ENCODE data around the gene GRK3. TPM values are rescaled to one million over a fixed set of nuclear protein-coding genes. Genes with fewer than 3 reads are reported as not detected.

Gene GRK3
- total RNA-seq, 1 donor from 2014 or later: 12.4 TPM

DNA sequence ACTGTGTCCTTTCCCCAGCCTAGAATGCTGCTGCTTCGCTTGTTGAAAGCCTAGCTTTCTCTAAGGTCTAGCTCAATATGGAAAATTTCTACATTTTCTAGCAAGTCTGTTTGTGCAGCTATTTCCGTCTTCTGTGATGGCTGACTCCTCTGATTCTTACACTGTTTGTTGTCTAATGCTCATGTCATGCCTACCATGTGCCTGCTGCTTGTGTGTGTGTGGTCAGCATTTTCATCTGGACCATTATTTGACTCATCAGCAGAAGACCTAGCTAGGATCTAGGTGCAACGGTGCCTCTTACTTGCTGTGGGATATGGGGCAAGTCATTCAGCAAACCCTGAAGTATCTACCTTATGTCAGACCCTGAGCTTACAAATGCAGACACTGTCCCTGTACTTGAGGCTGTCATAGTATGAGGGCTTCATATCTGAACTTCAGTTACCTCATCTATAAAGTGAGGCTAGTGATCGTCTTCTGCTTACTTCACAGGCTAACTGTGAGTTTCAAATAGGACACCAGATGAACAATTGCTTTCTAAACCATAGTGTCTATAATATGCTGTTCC lies 91.0 kb downstream of the GRK3 start:
- no peak overlapping the region for H3K27ac Mint-ChIP-seq (ENCODE audit: unreplicated experiment)
- no peaks in the 10 kb centered on the region for H3K4me1 Mint-ChIP-seq (ENCODE audit: low read depth, unreplicated experiment)
- H3K4me3 Mint-ChIP-seq (ENCODE audit: unreplicated experiment): no peak overlapping the region
- H3K9me3 Mint-ChIP-seq (ENCODE audit: unreplicated experiment): peaks cover 2% of the 10 kb centered on the region
- TF ChIP-seq, protein P1, sequence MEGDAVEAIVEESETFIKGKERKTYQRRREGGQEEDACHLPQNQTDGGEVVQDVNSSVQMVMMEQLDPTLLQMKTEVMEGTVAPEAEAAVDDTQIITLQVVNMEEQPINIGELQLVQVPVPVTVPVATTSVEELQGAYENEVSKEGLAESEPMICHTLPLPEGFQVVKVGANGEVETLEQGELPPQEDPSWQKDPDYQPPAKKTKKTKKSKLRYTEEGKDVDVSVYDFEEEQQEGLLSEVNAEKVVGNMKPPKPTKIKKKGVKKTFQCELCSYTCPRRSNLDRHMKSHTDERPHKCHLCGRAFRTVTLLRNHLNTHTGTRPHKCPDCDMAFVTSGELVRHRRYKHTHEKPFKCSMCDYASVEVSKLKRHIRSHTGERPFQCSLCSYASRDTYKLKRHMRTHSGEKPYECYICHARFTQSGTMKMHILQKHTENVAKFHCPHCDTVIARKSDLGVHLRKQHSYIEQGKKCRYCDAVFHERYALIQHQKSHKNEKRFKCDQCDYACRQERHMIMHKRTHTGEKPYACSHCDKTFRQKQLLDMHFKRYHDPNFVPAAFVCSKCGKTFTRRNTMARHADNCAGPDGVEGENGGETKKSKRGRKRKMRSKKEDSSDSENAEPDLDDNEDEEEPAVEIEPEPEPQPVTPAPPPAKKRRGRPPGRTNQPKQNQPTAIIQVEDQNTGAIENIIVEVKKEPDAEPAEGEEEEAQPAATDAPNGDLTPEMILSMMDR (IDR thresholded peaks at IDR 0.05; ENCODE audit: partially characterized antibody, unreplicated experiment): no peak
- H3K36me3 Mint-ChIP-seq (ENCODE audit: unreplicated experiment): no peaks in the 10 kb centered on the region
- DNase-seq: no peak
- H3K27me3 Mint-ChIP-seq (ENCODE audit: unreplicated experiment): no peaks in the 10 kb centered on the region

- H3K27ac Mint-ChIP-seq (ENCODE audit: unreplicated experiment): no peak overlapping the region
- H3K9me3 Mint-ChIP-seq (ENCODE audit: unreplicated experiment): peaks cover 2% of the 10 kb centered on the region
- no peaks in the 10 kb centered on the region for H3K36me3 Mint-ChIP-seq (ENCODE audit: unreplicated experiment)
- no peak overlapping the region for H3K4me3 Mint-ChIP-seq (ENCODE audit: unreplicated experiment)
- DNase-seq: no peak
- no peaks in the 10 kb centered on the region for H3K27me3 Mint-ChIP-seq (ENCODE audit: unreplicated experiment)
- no peaks in the 10 kb centered on the region for H3K4me1 Mint-ChIP-seq (ENCODE audit: low read depth, unreplicated experiment)
- TF ChIP-seq, protein P1 (IDR thresholded peaks at IDR 0.05; ENCODE audit: partially characterized antibody, unreplicated experiment): no peak
Observed at GRCh38 chr22:25656724-25657123, 92.2 kb downstream of the GRK3 start.

DNA sequence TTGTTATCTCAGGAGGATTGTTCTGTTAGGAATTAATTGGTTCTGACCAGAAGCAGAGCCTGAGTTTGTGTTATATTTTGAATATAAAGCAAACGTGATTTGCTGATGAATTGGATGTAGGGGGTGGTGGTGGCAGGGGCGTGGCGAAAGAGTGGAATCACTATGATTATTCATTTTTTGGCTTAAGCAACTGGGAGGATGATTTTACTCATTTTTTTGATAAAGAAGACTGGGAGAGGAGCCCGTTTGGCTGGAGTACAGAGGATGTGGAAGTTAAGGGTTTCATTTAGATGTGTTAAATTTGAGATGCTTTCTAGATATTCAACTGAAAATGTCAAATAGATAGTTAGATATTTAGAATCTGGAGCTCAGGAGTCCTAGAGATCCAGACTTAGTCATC lies 94.2 kb downstream of the GRK3 start:
- DNase-seq: no peak
- TF ChIP-seq, protein P1 (IDR thresholded peaks at IDR 0.05; ENCODE audit: partially characterized antibody, unreplicated experiment): no peak
- H3K9me3 Mint-ChIP-seq (ENCODE audit: unreplicated experiment): no peaks in the 10 kb centered on the region
- H3K36me3 Mint-ChIP-seq (ENCODE audit: unreplicated experiment): no peaks in the 10 kb centered on the region
- no peaks in the 10 kb centered on the region for H3K27me3 Mint-ChIP-seq (ENCODE audit: unreplicated experiment)
- H3K27ac Mint-ChIP-seq (ENCODE audit: unreplicated experiment): no peak overlapping the region
- no peaks in the 10 kb centered on the region for H3K4me1 Mint-ChIP-seq (ENCODE audit: low read depth, unreplicated experiment)
- no peak overlapping the region for H3K4me3 Mint-ChIP-seq (ENCODE audit: unreplicated experiment)

DNA sequence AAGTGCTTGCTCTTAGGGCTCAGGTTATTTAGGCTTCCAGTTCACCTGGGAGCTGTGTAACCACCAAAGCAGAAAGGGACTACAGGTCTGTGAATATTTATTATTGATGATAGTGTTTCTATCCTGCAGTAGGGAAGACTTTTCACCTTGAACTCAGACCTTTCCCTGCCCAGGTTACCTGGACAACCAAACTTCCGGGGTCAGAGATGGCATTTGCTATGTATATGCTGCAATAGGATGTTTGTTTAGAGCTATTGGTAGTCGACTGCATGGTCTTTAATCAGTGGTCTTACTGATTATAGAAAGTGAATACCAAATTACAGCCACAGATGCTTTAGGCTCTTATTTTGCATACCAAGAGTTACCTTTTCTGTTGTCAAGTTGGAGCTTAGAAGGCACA lies 94.9 kb downstream of the GRK3 start:
- TF ChIP-seq, protein P1 (IDR thresholded peaks at IDR 0.05; ENCODE audit: partially characterized antibody, unreplicated experiment): no peak
- no peaks in the 10 kb centered on the region for H3K27me3 Mint-ChIP-seq (ENCODE audit: unreplicated experiment)
- no peak for DNase-seq
- no peaks in the 10 kb centered on the region for H3K36me3 Mint-ChIP-seq (ENCODE audit: unreplicated experiment)
- H3K4me3 Mint-ChIP-seq (ENCODE audit: unreplicated experiment): no peak overlapping the region
- no peak overlapping the region for H3K27ac Mint-ChIP-seq (ENCODE audit: unreplicated experiment)
- no peaks in the 10 kb centered on the region for H3K9me3 Mint-ChIP-seq (ENCODE audit: unreplicated experiment)
- no peaks in the 10 kb centered on the region for H3K4me1 Mint-ChIP-seq (ENCODE audit: low read depth, unreplicated experiment)

DNA sequence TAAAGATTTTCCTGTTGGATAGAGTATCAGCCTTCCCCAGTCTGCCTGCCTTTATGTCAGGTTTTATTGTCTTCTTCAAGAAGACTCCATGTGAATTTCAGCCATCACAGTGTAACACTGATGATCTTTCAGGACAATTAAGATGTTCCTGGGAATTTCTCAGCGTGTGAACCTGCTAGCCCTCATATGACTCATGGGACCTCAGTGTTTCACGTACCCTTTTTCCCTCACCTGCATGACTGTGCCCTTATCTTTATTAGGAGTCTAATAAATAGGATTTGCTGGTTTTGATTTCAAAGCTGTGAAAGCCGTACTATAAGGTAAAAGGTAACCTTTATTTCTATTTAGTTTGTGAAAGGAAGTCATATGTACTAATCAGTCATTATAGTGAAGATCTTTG lies 95.9 kb downstream of the GRK3 start:
- Mint-ChIP-seq H3K27me3 (ENCODE audit: unreplicated experiment) (no peaks in the 10 kb centered on the region), H3K27ac (ENCODE audit: unreplicated experiment) (no peak overlapping the region), H3K4me1 (ENCODE audit: low read depth, unreplicated experiment) (no peaks in the 10 kb centered on the region), H3K36me3 (ENCODE audit: unreplicated experiment) (no peaks in the 10 kb centered on the region), H3K4me3 (ENCODE audit: unreplicated experiment) (no peak overlapping the region), H3K9me3 (ENCODE audit: unreplicated experiment) (no peaks in the 10 kb centered on the region)
- TF ChIP-seq, protein P1 (IDR thresholded peaks at IDR 0.05; ENCODE audit: partially characterized antibody, unreplicated experiment): no peak
- DNase-seq: no peak
